Suprapubic skin (tissue), 3 donors: ENCODE data around the gene C2CD3.

Experiments
- POLR2A ChIP-seq, 2 donors: fragments of 450-650 bp; IDR thresholded peaks; one replicate each; pipeline ENCODE4 v1.6.1; 2017; ENCODE audit warnings: antibody characterized with exemption in 2 of 2, mild to moderate bottlenecking in 2 of 2, moderate library complexity in 2 of 2
- TF ChIP-seq, protein P1 (sequence below), 2 donors: fragments of 200-600 bp in 1 of 2; fragments of 450-650 bp in 1 of 2; sonication (generic) in 1 of 2; IDR thresholded peaks; one replicate each; pipeline ENCODE4 v1.5.1; 2016 to 2019; ENCODE audit warnings: antibody characterized with exemption in 2 of 2, mild to moderate bottlenecking in 1 of 2, moderate library complexity in 1 of 2

DNA sequence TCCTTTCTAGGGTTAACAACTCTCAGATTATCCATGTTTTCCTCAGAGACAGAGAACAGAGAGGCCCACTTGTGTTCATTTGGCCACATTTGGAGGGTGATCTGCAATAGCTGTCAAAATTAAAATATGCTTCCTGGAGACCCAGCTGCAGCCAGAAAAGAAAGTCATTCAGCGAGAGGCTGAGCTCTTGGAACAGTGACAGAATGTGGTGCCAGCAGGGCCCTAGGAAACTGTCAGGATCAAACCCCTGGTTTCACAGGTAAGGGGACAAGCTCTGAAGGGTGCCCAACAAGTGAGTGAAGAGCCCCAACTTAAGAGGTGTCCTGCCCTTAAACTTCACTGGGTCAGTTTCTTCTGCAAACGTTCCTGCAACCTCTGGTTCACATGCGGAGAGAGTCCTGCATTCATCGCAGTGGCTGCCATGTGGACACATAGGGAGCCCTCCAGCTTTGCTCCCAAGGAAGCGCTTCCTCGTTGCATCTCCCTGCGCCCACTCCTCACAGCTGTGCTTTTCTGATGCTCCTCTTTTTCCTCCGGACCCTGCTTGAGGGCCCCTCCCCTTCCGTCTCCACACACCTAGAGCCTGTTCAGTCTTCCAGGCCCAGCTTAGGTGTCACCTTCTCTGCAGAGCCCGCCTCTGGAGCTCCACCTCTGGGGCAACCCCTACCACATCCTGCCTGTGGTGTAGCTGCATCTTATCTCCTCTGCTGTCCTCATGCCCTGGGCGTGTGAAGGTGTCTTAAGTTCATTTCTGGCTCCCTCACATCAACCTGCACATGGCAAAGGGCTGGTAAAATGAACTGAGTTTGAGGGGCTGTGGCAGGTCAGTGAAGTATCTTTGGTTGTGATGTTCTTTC lies 165.8 kb downstream of the C2CD3 start:
- TF ChIP-seq POLR2A (IDR thresholded peaks at IDR 0.05), result no peak
- TF ChIP-seq, protein P1, sequence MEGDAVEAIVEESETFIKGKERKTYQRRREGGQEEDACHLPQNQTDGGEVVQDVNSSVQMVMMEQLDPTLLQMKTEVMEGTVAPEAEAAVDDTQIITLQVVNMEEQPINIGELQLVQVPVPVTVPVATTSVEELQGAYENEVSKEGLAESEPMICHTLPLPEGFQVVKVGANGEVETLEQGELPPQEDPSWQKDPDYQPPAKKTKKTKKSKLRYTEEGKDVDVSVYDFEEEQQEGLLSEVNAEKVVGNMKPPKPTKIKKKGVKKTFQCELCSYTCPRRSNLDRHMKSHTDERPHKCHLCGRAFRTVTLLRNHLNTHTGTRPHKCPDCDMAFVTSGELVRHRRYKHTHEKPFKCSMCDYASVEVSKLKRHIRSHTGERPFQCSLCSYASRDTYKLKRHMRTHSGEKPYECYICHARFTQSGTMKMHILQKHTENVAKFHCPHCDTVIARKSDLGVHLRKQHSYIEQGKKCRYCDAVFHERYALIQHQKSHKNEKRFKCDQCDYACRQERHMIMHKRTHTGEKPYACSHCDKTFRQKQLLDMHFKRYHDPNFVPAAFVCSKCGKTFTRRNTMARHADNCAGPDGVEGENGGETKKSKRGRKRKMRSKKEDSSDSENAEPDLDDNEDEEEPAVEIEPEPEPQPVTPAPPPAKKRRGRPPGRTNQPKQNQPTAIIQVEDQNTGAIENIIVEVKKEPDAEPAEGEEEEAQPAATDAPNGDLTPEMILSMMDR (IDR thresholded peaks at IDR 0.05), result no peak
